GM12891 (cell line): ENCODE results near the gene SUCO.

Source experiments
- PAX5 ChIP-seq: IDR thresholded peaks from 2 replicates; pipeline ENCODE4 v1.6.1; 2011; ENCODE audit warnings: low read length, moderate library complexity, mild to moderate bottlenecking; ENCODE audit not compliant: insufficient read depth, severe bottlenecking
- POLR2A ChIP-seq: IDR thresholded peaks from 2 replicates; pipeline ENCODE4 v1.6.1; 2011; ENCODE audit warnings: low read depth, low read length, control low read depth
- POLR2AphosphoS5 ChIP-seq: IDR thresholded peaks from 2 replicates; pipeline ENCODE4 v1.6.1; 2011; ENCODE audit warnings: low read depth, low read length, control low read depth
- POU2F2 ChIP-seq: IDR thresholded peaks from 2 replicates; pipeline ENCODE4 v1.6.1; 2011; ENCODE audit warnings: low read depth, mild to moderate bottlenecking, control low read depth, low read length, moderate library complexity
- TAF1 ChIP-seq: IDR thresholded peaks from 2 replicates; pipeline ENCODE4 v1.6.1; 2011; ENCODE audit warnings: low read depth, low read length, control low read depth

- TF ChIP-seq TAF1, result no peak
- no peak for TF ChIP-seq POLR2A
- TF ChIP-seq PAX5, result no peak
- no peak for TF ChIP-seq POLR2AphosphoS5
- no peak for TF ChIP-seq POU2F2
Observed at GRCh38 chr1:172494166-172494565, 38.8 kb upstream of the SUCO start.
